HepG2 (cell line): ENCODE results near the gene TCFL5. TPM values are rescaled to one million over a fixed set of nuclear protein-coding genes. Genes with fewer than 3 reads are reported as not detected.

ENCODE experiments used
- AGO2 ChIP-seq: fragments of 200-400 bp; formaldehyde crosslinking; optimal IDR thresholded peaks from 2 replicates; pipeline ENCODE3; 2017; ENCODE audit warnings: mild to moderate bottlenecking, low read depth, low read length, moderate library complexity
- ARID2 ChIP-seq: sonication (generic); formaldehyde crosslinking; IDR thresholded peaks from 2 replicates; pipeline ENCODE4 v1.8.1; 2022; ENCODE audit warnings: mild to moderate bottlenecking, missing genetic modification reagents, borderline replicate concordance
- ELF3 ChIP-seq: IDR thresholded peaks from 2 replicates; pipeline ENCODE4 v1.6.1; 2016; ENCODE audit warnings: missing genetic modification reagents, missing compliant biosample characterization
- FOXK2 ChIP-seq: fragments of 450-650 bp; IDR thresholded peaks from 2 replicates; pipeline ENCODE4 v1.6.1; 2016
- MEIS2 ChIP-seq: sonication (generic); formaldehyde crosslinking; IDR thresholded peaks from 2 replicates; pipeline ENCODE4 v1.9.0; 2021; ENCODE audit warnings: mild to moderate bottlenecking, missing genetic modification reagents
- NR2F6 ChIP-seq, 2 experiments: IDR thresholded peaks; 2 replicates each; pipeline ENCODE4 v1.6.1; 2016; ENCODE audit warnings: antibody characterized with exemption in 1 of 2, mild to moderate bottlenecking in 1 of 2
- SP4 ChIP-seq: sonication (generic); formaldehyde crosslinking; IDR thresholded peaks from 2 replicates; pipeline ENCODE4 v1.8.1; 2023; ENCODE audit warnings: mild to moderate bottlenecking, missing genetic modification reagents
- TARDBP ChIP-seq: sonication (generic); formaldehyde crosslinking; IDR thresholded peaks from 2 replicates; pipeline ENCODE4 v1.8.0; 2022; ENCODE audit warnings: mild to moderate bottlenecking, missing genetic modification reagents
- ZFY ChIP-seq: sonication (generic); formaldehyde crosslinking; IDR thresholded peaks from 2 replicates; pipeline ENCODE4 v1.4.0; 2020; ENCODE audit warnings: missing genetic modification reagents
- ZNF33B ChIP-seq: sonication (generic); formaldehyde crosslinking; IDR thresholded peaks from 2 replicates; pipeline ENCODE4 v1.5.1; 2020; ENCODE audit warnings: mild to moderate bottlenecking, missing genetic modification reagents
- ZNF556 ChIP-seq: sonication (generic); formaldehyde crosslinking; IDR thresholded peaks from 2 replicates; pipeline ENCODE4 v1.4.0; 2020; ENCODE audit warnings: mild to moderate bottlenecking, missing genetic modification reagents, borderline replicate concordance
- ZSCAN31 ChIP-seq: sonication (generic); formaldehyde crosslinking; IDR thresholded peaks from 2 replicates; pipeline ENCODE4 v1.5.0; 2020; ENCODE audit warnings: low read depth, mild to moderate bottlenecking, missing genetic modification reagents
- polyA plus RNA-seq, 8 experiments: library from polyadenylated mRNA; depleted of rRNA in 3 of 8; stranded (reverse) in 7 of 8; unstranded in 1 of 8; fragments of >200 nt; fragmentation: Illumina TruSeq in 4 of 8; extraction: Trizol in 4 of 8; gene quantifications; 2 replicates each; pipeline versions ENCODE4 v1.2.1 to v1.2.3, GENCODE V29; 2011 to 2016; ENCODE audit warnings: low read depth in 4 of 8, missing spikeins in 1 of 8, mixed read lengths in 1 of 8; ENCODE audit not compliant: insufficient read depth in 1 of 8
- total RNA-seq, 5 experiments: library from RNA; depleted of rRNA; stranded (reverse); fragments of >200 nt; fragmentation: Illumina TruSeq; extraction: Trizol; gene quantifications; 2 replicates each; pipeline ENCODE4 v1.2.3, GENCODE V29; 2016; ENCODE audit warnings: low read depth in 1 of 5
- TF ChIP-seq, protein P1 (sequence below): sonication (generic); formaldehyde crosslinking; IDR thresholded peaks from 2 replicates; pipeline ENCODE4 v1.4.0; 2020; ENCODE audit warnings: missing genetic modification reagents, borderline replicate concordance
- TF ChIP-seq, protein P2 (sequence below), 2 experiments: sonication (generic) in 1 of 2; formaldehyde crosslinking in 1 of 2; IDR thresholded peaks; 2 replicates each; pipeline versions ENCODE4 v1.4.0 to v1.6.1; 2018 to 2020; ENCODE audit warnings: missing genetic modification reagents in 2 of 2, borderline replicate concordance in 1 of 2, low read depth in 1 of 2, mild to moderate bottlenecking in 1 of 2, missing biosample characterization in 1 of 2
- TF ChIP-seq, protein P3 (sequence below): sonication (generic); formaldehyde crosslinking; IDR thresholded peaks from 2 replicates; pipeline ENCODE4 v1.4.0; 2020; ENCODE audit warnings: missing genetic modification reagents

TCFL5 gene
- total and polyA plus RNA-seq, 2 of the 13 experiments (the other 11 are each of a cell fraction or from before 2014, with no cell fraction given): 14.8 to 20.0 TPM

DNA sequence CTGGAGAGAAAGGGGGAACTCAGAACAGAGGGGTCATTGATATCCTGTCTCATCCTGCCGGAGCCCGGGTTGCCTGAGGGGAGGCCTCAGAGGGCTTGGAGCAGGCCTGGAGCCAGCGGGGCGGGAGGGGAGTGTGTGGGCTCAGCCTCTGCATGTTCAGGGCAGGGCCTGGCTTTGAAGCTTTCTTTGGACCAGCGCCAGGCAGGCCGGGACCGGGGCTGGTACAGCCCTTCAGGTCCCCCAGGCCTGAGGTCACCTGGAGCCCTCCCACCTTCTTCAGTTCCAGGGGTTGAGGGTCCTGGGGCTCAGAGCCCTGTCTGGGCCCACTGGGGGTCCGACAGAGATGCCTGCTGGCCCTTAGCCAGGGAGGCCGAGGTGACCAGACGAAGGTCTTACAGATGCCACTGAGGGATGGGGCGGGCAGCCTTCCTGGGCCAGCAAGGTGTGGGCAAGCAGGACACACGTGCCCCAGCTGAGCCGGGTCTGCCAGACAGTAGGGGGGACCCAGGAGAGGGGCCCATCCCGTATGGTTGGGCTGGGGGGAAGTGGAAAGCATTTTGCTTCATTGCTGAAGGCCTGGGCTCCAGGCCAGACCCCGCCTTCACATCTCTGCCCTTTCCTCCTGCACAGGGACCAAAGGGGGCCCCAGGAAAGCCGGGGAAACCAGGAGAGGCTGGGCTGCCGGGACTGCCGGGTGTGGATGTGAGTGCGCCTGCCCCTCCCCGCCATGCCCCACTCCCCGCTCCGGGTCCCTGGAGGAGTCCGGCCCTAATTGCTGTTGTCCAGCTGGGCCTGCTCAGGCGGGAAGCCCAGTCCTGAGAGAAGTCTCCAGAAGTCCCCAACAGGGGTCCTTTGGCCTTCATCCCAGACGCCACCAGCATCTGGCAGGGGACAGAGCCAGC, 42.8 kb downstream of the TCFL5 start (continued):
- TF ChIP-seq NR2F6 (IDR thresholded peaks at IDR 0.05) (peak; percentile 34; the same call in 1 of the 2 replicates), NR2F6 (CRISPR knock-in tag; IDR thresholded peaks at IDR 0.05) (peak; percentile 70; the same call in 1 of the 2 replicates), ZNF33B (peak; percentile 22; the same call in 1 of the 2 replicates), AGO2 (peak; percentile 58), ZSCAN31 (CRISPR knock-in tag) (peak; percentile 41; the same call in 1 of the 2 replicates), ARID2 (CRISPR knock-in tag) (peak; percentile 90), MEIS2 (peak; percentile 13; the same call in 1 of the 2 replicates), ELF3 (CRISPR knock-in tag) (0 out of 2 replicates have a peak, but pooled peaks have one; percentile 37), ZNF556 (CRISPR knock-in tag) (no peak), SP4 (peak; percentile 52; the same call in 1 of the 2 replicates), ZFY (CRISPR knock-in tag) (peak; percentile 93), TARDBP (CRISPR knock-in tag) (peak; percentile 70; the same call in 1 of the 2 replicates), FOXK2 (no peak)
- TF ChIP-seq, protein P1, sequence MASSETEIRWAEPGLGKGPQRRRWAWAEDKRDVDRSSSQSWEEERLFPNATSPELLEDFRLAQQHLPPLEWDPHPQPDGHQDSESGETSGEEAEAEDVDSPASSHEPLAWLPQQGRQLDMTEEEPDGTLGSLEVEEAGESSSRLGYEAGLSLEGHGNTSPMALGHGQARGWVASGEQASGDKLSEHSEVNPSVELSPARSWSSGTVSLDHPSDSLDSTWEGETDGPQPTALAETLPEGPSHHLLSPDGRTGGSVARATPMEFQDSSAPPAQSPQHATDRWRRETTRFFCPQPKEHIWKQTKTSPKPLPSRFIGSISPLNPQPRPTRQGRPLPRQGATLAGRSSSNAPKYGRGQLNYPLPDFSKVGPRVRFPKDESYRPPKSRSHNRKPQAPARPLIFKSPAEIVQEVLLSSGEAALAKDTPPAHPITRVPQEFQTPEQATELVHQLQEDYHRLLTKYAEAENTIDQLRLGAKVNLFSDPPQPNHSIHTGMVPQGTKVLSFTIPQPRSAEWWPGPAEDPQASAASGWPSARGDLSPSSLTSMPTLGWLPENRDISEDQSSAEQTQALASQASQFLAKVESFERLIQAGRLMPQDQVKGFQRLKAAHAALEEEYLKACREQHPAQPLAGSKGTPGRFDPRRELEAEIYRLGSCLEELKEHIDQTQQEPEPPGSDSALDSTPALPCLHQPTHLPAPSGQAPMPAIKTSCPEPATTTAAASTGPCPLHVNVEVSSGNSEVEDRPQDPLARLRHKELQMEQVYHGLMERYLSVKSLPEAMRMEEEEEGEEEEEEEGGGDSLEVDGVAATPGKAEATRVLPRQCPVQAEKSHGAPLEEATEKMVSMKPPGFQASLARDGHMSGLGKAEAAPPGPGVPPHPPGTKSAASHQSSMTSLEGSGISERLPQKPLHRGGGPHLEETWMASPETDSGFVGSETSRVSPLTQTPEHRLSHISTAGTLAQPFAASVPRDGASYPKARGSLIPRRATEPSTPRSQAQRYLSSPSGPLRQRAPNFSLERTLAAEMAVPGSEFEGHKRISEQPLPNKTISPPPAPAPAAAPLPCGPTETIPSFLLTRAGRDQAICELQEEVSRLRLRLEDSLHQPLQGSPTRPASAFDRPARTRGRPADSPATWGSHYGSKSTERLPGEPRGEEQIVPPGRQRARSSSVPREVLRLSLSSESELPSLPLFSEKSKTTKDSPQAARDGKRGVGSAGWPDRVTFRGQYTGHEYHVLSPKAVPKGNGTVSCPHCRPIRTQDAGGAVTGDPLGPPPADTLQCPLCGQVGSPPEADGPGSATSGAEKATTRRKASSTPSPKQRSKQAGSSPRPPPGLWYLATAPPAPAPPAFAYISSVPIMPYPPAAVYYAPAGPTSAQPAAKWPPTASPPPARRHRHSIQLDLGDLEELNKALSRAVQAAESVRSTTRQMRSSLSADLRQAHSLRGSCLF (CRISPR knock-in tag): no peak
- TF ChIP-seq, protein P2, sequence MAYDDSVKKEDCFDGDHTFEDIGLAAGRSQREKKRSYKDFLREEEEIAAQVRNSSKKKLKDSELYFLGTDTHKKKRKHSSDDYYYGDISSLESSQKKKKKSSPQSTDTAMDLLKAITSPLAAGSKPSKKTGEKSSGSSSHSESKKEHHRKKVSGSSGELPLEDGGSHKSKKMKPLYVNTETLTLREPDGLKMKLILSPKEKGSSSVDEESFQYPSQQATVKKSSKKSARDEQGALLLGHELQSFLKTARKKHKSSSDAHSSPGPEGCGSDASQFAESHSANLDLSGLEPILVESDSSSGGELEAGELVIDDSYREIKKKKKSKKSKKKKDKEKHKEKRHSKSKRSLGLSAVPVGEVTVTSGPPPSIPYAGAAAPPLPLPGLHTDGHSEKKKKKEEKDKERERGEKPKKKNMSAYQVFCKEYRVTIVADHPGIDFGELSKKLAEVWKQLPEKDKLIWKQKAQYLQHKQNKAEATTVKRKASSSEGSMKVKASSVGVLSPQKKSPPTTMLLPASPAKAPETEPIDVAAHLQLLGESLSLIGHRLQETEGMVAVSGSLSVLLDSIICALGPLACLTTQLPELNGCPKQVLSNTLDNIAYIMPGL (CRISPR knock-in tag; IDR thresholded peaks at IDR 0.05; ENCODE audit: borderline replicate concordance in 1 of 2, low read depth in 1 of 2): 0 out of 4 replicates have a peak, but pooled peaks of 1 of the 2 experiments have one; percentile 16
- TF ChIP-seq, protein P3, sequence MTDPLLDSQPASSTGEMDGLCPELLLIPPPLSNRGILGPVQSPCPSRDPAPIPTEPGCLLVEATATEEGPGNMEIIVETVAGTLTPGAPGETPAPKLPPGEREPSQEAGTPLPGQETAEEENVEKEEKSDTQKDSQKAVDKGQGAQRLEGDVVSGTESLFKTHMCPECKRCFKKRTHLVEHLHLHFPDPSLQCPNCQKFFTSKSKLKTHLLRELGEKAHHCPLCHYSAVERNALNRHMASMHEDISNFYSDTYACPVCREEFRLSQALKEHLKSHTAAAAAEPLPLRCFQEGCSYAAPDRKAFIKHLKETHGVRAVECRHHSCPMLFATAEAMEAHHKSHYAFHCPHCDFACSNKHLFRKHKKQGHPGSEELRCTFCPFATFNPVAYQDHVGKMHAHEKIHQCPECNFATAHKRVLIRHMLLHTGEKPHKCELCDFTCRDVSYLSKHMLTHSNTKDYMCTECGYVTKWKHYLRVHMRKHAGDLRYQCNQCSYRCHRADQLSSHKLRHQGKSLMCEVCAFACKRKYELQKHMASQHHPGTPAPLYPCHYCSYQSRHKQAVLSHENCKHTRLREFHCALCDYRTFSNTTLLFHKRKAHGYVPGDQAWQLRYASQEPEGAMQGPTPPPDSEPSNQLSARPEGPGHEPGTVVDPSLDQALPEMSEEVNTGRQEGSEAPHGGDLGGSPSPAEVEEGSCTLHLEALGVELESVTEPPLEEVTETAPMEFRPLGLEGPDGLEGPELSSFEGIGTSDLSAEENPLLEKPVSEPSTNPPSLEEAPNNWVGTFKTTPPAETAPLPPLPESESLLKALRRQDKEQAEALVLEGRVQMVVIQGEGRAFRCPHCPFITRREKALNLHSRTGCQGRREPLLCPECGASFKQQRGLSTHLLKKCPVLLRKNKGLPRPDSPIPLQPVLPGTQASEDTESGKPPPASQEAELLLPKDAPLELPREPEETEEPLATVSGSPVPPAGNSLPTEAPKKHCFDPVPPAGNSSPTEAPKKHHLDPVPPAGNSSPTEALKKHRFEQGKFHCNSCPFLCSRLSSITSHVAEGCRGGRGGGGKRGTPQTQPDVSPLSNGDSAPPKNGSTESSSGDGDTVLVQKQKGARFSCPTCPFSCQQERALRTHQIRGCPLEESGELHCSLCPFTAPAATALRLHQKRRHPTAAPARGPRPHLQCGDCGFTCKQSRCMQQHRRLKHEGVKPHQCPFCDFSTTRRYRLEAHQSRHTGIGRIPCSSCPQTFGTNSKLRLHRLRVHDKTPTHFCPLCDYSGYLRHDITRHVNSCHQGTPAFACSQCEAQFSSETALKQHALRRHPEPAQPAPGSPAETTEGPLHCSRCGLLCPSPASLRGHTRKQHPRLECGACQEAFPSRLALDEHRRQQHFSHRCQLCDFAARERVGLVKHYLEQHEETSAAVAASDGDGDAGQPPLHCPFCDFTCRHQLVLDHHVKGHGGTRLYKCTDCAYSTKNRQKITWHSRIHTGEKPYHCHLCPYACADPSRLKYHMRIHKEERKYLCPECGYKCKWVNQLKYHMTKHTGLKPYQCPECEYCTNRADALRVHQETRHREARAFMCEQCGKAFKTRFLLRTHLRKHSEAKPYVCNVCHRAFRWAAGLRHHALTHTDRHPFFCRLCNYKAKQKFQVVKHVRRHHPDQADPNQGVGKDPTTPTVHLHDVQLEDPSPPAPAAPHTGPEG: no peak
